ENCODE results near the gene GRM4. TPM values are rescaled to one million over a fixed set of nuclear protein-coding genes. Genes with fewer than 3 reads are reported as not detected.

GRM4 gene
- total and polyA plus RNA-seq, 9 donors = under 0.01 to 0.37 (median 0.08) TPM; not detected in 2

GRCh38 chr6:34001706-34002621, 143.9 kb downstream of the GRM4 start:
- no peak overlapping the region for H3K27ac ChIP-seq
- H3K9me3 ChIP-seq = no peaks in the 10 kb centered on the region
- DNase-seq = no peak
- H3K4me1 ChIP-seq (ENCODE audit: insufficient read depth) = no peaks in the 10 kb centered on the region
- TF ChIP-seq POLR2A (IDR thresholded peaks at IDR 0.05) (no peak), EP300 (IDR thresholded peaks at IDR 0.05) (no peak), CTCF (IDR thresholded peaks at IDR 0.05) (no peak)
- intact Hi-C loops (cut with DNase I) = no loop called here
- no peaks in the 10 kb centered on the region for H3K27me3 ChIP-seq
- H3K4me3 ChIP-seq = no peak overlapping the region
- H3K36me3 ChIP-seq = no peaks in the 10 kb centered on the region
- 52 to 56% (median 53%) methylated on average over 40 to 41 of the region's 41 CpGs for WGBS, 3 donors

GRCh38 chr6:34000281-34000680, 145.6 kb downstream of the GRM4 start:
- Histone ChIP-seq H3K4me3 (no peak overlapping the region), H3K36me3 (no peaks in the 10 kb centered on the region), H3K9me3 (no peaks in the 10 kb centered on the region), H3K4me1 (ENCODE audit: insufficient read depth) (no peaks in the 10 kb centered on the region), H3K27ac (no peak overlapping the region), H3K27me3 (no peaks in the 10 kb centered on the region)
- DNase-seq = no peak
- WGBS, 3 donors = 86 to 95% (median 89%) methylated on average over 5 of the region's 5 CpGs
- intact Hi-C loops (cut with DNase I) = no loop called here
- no peak for TF ChIP-seq POLR2A (IDR thresholded peaks at IDR 0.05)
- no peak for TF ChIP-seq CTCF (IDR thresholded peaks at IDR 0.05)
- TF ChIP-seq EP300 (IDR thresholded peaks at IDR 0.05) = no peak

DNA sequence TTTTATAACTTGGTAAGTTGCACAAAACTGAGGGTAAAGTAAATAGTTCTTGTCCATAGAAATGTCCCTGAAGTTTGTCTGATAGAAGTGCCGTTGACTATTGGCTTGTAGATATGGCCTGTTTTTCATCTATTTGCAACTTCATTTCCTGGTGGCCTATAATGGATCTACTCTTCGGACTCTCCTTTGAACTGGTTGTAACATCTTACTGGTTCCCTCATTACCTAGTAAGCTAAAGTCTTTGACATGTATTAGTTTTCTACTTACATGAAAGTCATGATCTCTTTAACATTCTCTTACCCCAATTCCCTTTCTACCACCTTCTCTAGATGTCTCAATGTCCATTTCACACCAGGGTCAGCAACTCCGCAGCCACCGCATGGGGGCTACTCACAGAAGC, 146.3 kb downstream of the GRM4 start:
- intact Hi-C loops (cut with DNase I) = no loop called here
- no peak for DNase-seq
- H3K4me1 ChIP-seq (ENCODE audit: insufficient read depth) = no peaks in the 10 kb centered on the region
- no peak for TF ChIP-seq EP300 (IDR thresholded peaks at IDR 0.05)
- TF ChIP-seq CTCF (IDR thresholded peaks at IDR 0.05) = no peak
- no peak for TF ChIP-seq POLR2A (IDR thresholded peaks at IDR 0.05)
- 83 to 89% (median 89%) methylated on average over 4 of the region's 4 CpGs for WGBS, 3 donors
- H3K27me3 ChIP-seq = no peaks in the 10 kb centered on the region
- H3K9me3 ChIP-seq = no peaks in the 10 kb centered on the region
- no peak overlapping the region for H3K27ac ChIP-seq
- H3K4me3 ChIP-seq = no peak overlapping the region
- H3K36me3 ChIP-seq = no peaks in the 10 kb centered on the region

DNA sequence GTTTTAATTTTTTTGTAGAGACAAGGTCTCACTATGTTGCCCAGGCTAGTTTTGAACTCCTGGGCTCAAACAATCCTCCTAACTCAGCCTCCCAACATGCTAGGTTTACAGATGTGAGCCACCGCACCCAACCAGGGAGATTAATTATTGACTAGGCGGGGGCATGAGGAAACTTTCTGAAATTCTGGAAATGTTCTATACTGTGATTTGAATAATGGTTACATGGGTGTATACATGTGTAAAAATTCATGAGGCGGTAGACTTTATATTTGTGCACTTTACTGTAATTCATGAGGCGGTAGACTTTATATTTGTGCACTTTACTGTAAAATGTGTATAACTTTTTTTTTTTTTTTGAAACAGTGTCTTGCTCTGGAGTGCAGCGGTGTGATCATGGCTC, 147.2 kb downstream of the GRM4 start:
- no peak for DNase-seq
- intact Hi-C loops (cut with DNase I) = no loop called here
- H3K9me3 ChIP-seq = peaks cover 0 to 2% of the 10 kb centered on the region in 2 donors
- WGBS, 3 donors = 94 to 96% (median 95%) methylated on average over 5 of the region's 5 CpGs
- no peaks in the 10 kb centered on the region for H3K27me3 ChIP-seq
- TF ChIP-seq EP300 (IDR thresholded peaks at IDR 0.05) = no peak
- no peak for TF ChIP-seq POLR2A (IDR thresholded peaks at IDR 0.05)
- TF ChIP-seq CTCF (IDR thresholded peaks at IDR 0.05) = no peak
- no peak overlapping the region for H3K4me3 ChIP-seq
- H3K27ac ChIP-seq = no peak overlapping the region
- H3K36me3 ChIP-seq = no peaks in the 10 kb centered on the region
- H3K4me1 ChIP-seq (ENCODE audit: insufficient read depth) = no peaks in the 10 kb centered on the region

All from ovary (tissue), 9 donors.